ENCODE results near the gene TNFRSF8. TPM values are rescaled to one million over a fixed set of nuclear protein-coding genes. Genes with fewer than 3 reads are reported as not detected.

TNFRSF8 gene
- total and polyA plus RNA-seq, 2 donors (not counting 1 experiment from before 2014, with no cell fraction given): 0.05 TPM; not detected in 1

GRCh38 chr1:12158357-12159092 is 95.4 kb downstream of the TNFRSF8 start:
- Histone ChIP-seq H3K27me3 (ENCODE audit: control insufficient read depth, insufficient read depth, low read length) (no peaks in the 10 kb centered on the region), H3K9me3 (ENCODE audit: control insufficient read depth, insufficient read depth, low read depth, low read length) (no peaks in the 10 kb centered on the region), H3K4me1 (ENCODE audit: control insufficient read depth, extremely low read depth, insufficient read depth, low read length) (peaks cover 17% of the 10 kb centered on the region), H3K36me3 (ENCODE audit: control insufficient read depth, insufficient read depth, low read length) (no peaks in the 10 kb centered on the region), H3K79me2 (ENCODE audit: control insufficient read depth, insufficient read depth, low read length) (no peaks in the 10 kb centered on the region), H3K4me2 (ENCODE audit: extremely low read depth, insufficient read depth, low read length) (no peak overlapping the region), H2AFZ (ENCODE audit: low read length) (no peak overlapping the region), H3K4me3 (replicated peaks in 1 of 4; ENCODE audit: control extremely low read depth in 1 of 4, insufficient read depth in 1 of 4, low read depth in 3 of 4, low read length in 4 of 4) (no peak overlapping the region), H4K20me1 (ENCODE audit: control insufficient read depth, extremely low read depth, insufficient read depth, low read length) (no peaks in the 10 kb centered on the region), H3K9ac (ENCODE audit: insufficient read depth, low read length) (no peak overlapping the region), H3K27ac (ENCODE audit: insufficient read depth, low read length) (no peak overlapping the region)
- DNase-seq (ENCODE audit: low read depth in 2 of 2): no peak
- TF ChIP-seq CTCF (conservative IDR thresholded peaks at IDR 0.05 in 1 of 2, IDR thresholded peaks at IDR 0.05 in 1 of 2; ENCODE audit: low read depth in 1 of 2, low read length in 2 of 2): no peak
- TF ChIP-seq EZH2 (IDR thresholded peaks at IDR 0.05; ENCODE audit: low read length, missing control alignments): no peak

- no peaks in the 10 kb centered on the region for H3K79me2 ChIP-seq (ENCODE audit: control insufficient read depth, insufficient read depth, low read length)
- no peak overlapping the region for H2AFZ ChIP-seq (ENCODE audit: low read length)
- no peak overlapping the region for H3K4me2 ChIP-seq (ENCODE audit: extremely low read depth, insufficient read depth, low read length)
- H3K27me3 ChIP-seq (ENCODE audit: control insufficient read depth, insufficient read depth, low read length): no peaks in the 10 kb centered on the region
- no peaks in the 10 kb centered on the region for H4K20me1 ChIP-seq (ENCODE audit: control insufficient read depth, extremely low read depth, insufficient read depth, low read length)
- peaks cover 16% of the 10 kb centered on the region for H3K4me1 ChIP-seq (ENCODE audit: control insufficient read depth, extremely low read depth, insufficient read depth, low read length)
- no peak overlapping the region for H3K4me3 ChIP-seq (replicated peaks in 1 of 4; ENCODE audit: control extremely low read depth in 1 of 4, insufficient read depth in 1 of 4, low read depth in 3 of 4, low read length in 4 of 4)
- no peak overlapping the region for H3K27ac ChIP-seq (ENCODE audit: insufficient read depth, low read length)
- no peaks in the 10 kb centered on the region for H3K36me3 ChIP-seq (ENCODE audit: control insufficient read depth, insufficient read depth, low read length)
- H3K9ac ChIP-seq (ENCODE audit: insufficient read depth, low read length): no peak overlapping the region
- no peaks in the 10 kb centered on the region for H3K9me3 ChIP-seq (ENCODE audit: control insufficient read depth, insufficient read depth, low read depth, low read length)
- TF ChIP-seq CTCF (conservative IDR thresholded peaks at IDR 0.05 in 1 of 2, IDR thresholded peaks at IDR 0.05 in 1 of 2; ENCODE audit: low read depth in 1 of 2, low read length in 2 of 2) (no peak), EZH2 (IDR thresholded peaks at IDR 0.05; ENCODE audit: low read length, missing control alignments) (no peak)
- no peak for DNase-seq (ENCODE audit: low read depth in 2 of 2)
These were observed 96.7 kb downstream of the TNFRSF8 start for GRCh38 chr1:12159816-12160215.

GRCh38 chr1:12161324-12161661 is 98.2 kb downstream of the TNFRSF8 start:
- Histone ChIP-seq H3K4me2 (ENCODE audit: extremely low read depth, insufficient read depth, low read length) (peak overlapping the region; percentile 59), H3K4me3 (replicated peaks in 1 of 4; ENCODE audit: control extremely low read depth in 1 of 4, insufficient read depth in 1 of 4, low read depth in 3 of 4, low read length in 4 of 4) (no peak overlapping the region), H3K9me3 (ENCODE audit: control insufficient read depth, insufficient read depth, low read depth, low read length) (no peaks in the 10 kb centered on the region), H4K20me1 (ENCODE audit: control insufficient read depth, extremely low read depth, insufficient read depth, low read length) (no peaks in the 10 kb centered on the region), H3K79me2 (ENCODE audit: control insufficient read depth, insufficient read depth, low read length) (no peaks in the 10 kb centered on the region), H3K9ac (ENCODE audit: insufficient read depth, low read length) (no peak overlapping the region), H3K27ac (ENCODE audit: insufficient read depth, low read length) (peak overlapping the region; percentile 78), H2AFZ (ENCODE audit: low read length) (no peak overlapping the region), H3K4me1 (ENCODE audit: control insufficient read depth, extremely low read depth, insufficient read depth, low read length) (peaks cover 16% of the 10 kb centered on the region), H3K27me3 (ENCODE audit: control insufficient read depth, insufficient read depth, low read length) (no peaks in the 10 kb centered on the region), H3K36me3 (ENCODE audit: control insufficient read depth, insufficient read depth, low read length) (no peaks in the 10 kb centered on the region)
- TF ChIP-seq CTCF (conservative IDR thresholded peaks at IDR 0.05 in 1 of 2, IDR thresholded peaks at IDR 0.05 in 1 of 2; ENCODE audit: low read depth in 1 of 2, low read length in 2 of 2) (no peak), EZH2 (IDR thresholded peaks at IDR 0.05; ENCODE audit: low read length, missing control alignments) (no peak)
- no peak for DNase-seq (ENCODE audit: low read depth in 2 of 2)
